ENCODE measurements around the gene DCDC1. TPM values are rescaled to one million over a fixed set of nuclear protein-coding genes. Genes with fewer than 3 reads are reported as not detected.

Gene DCDC1
- total and polyA plus RNA-seq, 9 of the 15 experiments (the other 6 are each of a cell fraction or from before 2014, with no cell fraction given) = 0.05 to 0.18 (median 0.08) TPM; not detected in 3

DNA sequence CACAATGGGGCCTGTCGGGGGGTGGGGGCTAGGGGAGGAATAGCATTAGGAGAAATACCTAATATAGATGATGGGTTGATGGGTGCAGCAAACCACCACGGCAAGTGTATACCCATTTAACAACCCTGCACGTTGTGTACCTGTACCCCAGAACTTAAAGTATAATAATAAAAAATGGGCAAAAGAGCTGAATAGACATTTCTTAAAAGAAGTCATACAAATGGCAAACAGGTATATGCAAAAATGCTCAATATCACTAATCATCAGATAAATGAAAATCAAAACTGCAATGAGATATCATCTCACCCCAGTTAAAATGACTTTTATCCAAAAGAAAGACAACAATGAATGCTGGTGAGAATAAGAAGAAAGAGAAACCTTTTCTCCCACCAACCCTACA lies 419.7 kb downstream of the DCDC1 start:
- Histone ChIP-seq H2AFZ (ENCODE audit: low read depth, low read length) (no peak overlapping the region), H3K36me3 (ENCODE audit: control insufficient read depth, insufficient read depth, low read length) (no peaks in the 10 kb centered on the region), H3K27me3 (ENCODE audit: control insufficient read depth in 2 of 2, insufficient read depth in 2 of 2, low read length in 2 of 2) (no peaks in the 10 kb centered on the region), H3K27ac (ENCODE audit: extremely low read depth, low read depth, low read length) (no peak overlapping the region), H3K9me3 (replicated peaks; ENCODE audit: control insufficient read depth, insufficient read depth, low read depth, low read length) (no peaks in the 10 kb centered on the region), H3K79me2 (ENCODE audit: control insufficient read depth, insufficient read depth, low read length) (no peaks in the 10 kb centered on the region), H3K9me1 (ENCODE audit: control insufficient read depth, insufficient read depth, low read length) (no peaks in the 10 kb centered on the region), H3K4me2 (ENCODE audit: insufficient read depth, low read length) (no peak overlapping the region), H4K20me1 (replicated peaks; ENCODE audit: control insufficient read depth, insufficient read depth, low read length) (no peaks in the 10 kb centered on the region), H3K4me1 (replicated peaks in 1 of 2; ENCODE audit: control insufficient read depth in 2 of 2, insufficient read depth in 2 of 2, low read length in 2 of 2) (no peaks in the 10 kb centered on the region), H3K4me3 (no peak overlapping the region), H3K9ac (ENCODE audit: insufficient read depth in 1 of 2, low read depth in 2 of 2, low read length in 2 of 2) (no peak overlapping the region)
- ATAC-seq (no peak), DNase-seq (ENCODE audit: extremely low read depth in 1 of 4, low spot score in 3 of 4) (no peak), FAIRE-seq (no peak)
- TF ChIP-seq RBM39 (optimal IDR thresholded peaks at IDR 0.05; ENCODE audit: low read depth, low read length) (no peak), MAFK (IDR thresholded peaks at IDR 0.05; ENCODE audit: low read length) (0 out of 2 replicates have a peak, but pooled peaks have one; percentile 8)
- TF ChIP-seq, protein P1, sequence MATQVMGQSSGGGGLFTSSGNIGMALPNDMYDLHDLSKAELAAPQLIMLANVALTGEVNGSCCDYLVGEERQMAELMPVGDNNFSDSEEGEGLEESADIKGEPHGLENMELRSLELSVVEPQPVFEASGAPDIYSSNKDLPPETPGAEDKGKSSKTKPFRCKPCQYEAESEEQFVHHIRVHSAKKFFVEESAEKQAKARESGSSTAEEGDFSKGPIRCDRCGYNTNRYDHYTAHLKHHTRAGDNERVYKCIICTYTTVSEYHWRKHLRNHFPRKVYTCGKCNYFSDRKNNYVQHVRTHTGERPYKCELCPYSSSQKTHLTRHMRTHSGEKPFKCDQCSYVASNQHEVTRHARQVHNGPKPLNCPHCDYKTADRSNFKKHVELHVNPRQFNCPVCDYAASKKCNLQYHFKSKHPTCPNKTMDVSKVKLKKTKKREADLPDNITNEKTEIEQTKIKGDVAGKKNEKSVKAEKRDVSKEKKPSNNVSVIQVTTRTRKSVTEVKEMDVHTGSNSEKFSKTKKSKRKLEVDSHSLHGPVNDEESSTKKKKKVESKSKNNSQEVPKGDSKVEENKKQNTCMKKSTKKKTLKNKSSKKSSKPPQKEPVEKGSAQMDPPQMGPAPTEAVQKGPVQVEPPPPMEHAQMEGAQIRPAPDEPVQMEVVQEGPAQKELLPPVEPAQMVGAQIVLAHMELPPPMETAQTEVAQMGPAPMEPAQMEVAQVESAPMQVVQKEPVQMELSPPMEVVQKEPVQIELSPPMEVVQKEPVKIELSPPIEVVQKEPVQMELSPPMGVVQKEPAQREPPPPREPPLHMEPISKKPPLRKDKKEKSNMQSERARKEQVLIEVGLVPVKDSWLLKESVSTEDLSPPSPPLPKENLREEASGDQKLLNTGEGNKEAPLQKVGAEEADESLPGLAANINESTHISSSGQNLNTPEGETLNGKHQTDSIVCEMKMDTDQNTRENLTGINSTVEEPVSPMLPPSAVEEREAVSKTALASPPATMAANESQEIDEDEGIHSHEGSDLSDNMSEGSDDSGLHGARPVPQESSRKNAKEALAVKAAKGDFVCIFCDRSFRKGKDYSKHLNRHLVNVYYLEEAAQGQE (IDR thresholded peaks at IDR 0.05; ENCODE audit: borderline replicate concordance) = no peak
- TF ChIP-seq, protein P1 (CRISPR knock-in tag; IDR thresholded peaks at IDR 0.05; ENCODE audit: low read depth) = no peak
- BruUV-seq (replicated peaks) = no TSS peak
- intact Hi-C loops (cut with micrococcal nuclease) (no loop called here), in situ Hi-C loops (cut with MboI) (no loop called here)
- CTCF ChIA-PET (ENCODE audit: low intra/inter-chr PET ratio) = no interaction called here
- POLR2A ChIA-PET = no interaction called here
- 0% methylated on average over 3 of the region's 3 CpGs for WGBS (ENCODE audit: insufficient coverage, low coverage, missing lambda C conversion rate)

Measured in K562 (cell line).